ENCODE data around the gene RAC3.
"Not testable (repeated sequence)": the region's sequence is repeated elsewhere in the genome, so short reads cannot be mapped to it uniquely, and the experiment has no call there.

RAC3 gene

GRCh38 chr17:82023447-82024241, 7.8 kb upstream of the RAC3 start:
- DNase-seq (ENCODE audit: low read depth): peak; percentile 12

GRCh38 chr17:82024859-82025258, 6.6 kb upstream of the RAC3 start:
- no peak for DNase-seq (ENCODE audit: low read depth)

GRCh38 chr17:82025401-82026107, 5.9 kb upstream of the RAC3 start:
- DNase-seq (ENCODE audit: low read depth): no peak

GRCh38 chr17:82028246-82028645, 3.2 kb upstream of the RAC3 start:
- DNase-seq (ENCODE audit: low read depth): no peak

GRCh38 chr17:82028966-82029365, 2.5 kb upstream of the RAC3 start:
- DNase-seq (ENCODE audit: low read depth): no peak

GRCh38 chr17:82029391-82029790, 2.1 kb upstream of the RAC3 start:
- DNase-seq (ENCODE audit: low read depth): no peak

GRCh38 chr17:82029990-82030469, 1.4 kb upstream of the RAC3 start:
- DNase-seq (ENCODE audit: low read depth): no peak

GRCh38 chr17:82030470-82031302, 792 bp upstream of the RAC3 start:
- peak; percentile 76 for DNase-seq (ENCODE audit: low read depth)

GRCh38 chr17:82031885-82032627, 578 bp downstream of the RAC3 start:
- no peak for DNase-seq (ENCODE audit: low read depth)

- no peak for DNase-seq (ENCODE audit: low read depth)
Observed at GRCh38 chr17:82033359-82034085, 2.0 kb downstream of the RAC3 start.

GRCh38 chr17:82034371-82035011, 3.0 kb downstream of the RAC3 start:
- DNase-seq (ENCODE audit: low read depth): no peak

- DNase-seq (ENCODE audit: low read depth): no peak
Observed at GRCh38 chr17:82035488-82035887, 4.0 kb downstream of the RAC3 start.

GRCh38 chr17:82035956-82036633, 4.6 kb downstream of the RAC3 start:
- no peak for DNase-seq (ENCODE audit: low read depth)

GRCh38 chr17:82036634-82037091, 5.2 kb downstream of the RAC3 start:
- DNase-seq (ENCODE audit: low read depth): no peak

- DNase-seq (ENCODE audit: low read depth): peak; percentile 92
Observed at GRCh38 chr17:82037092-82037888, 5.8 kb downstream of the RAC3 start, which contains the start of gene DCXR. TSS of gene DCXR (minus strand) at chr17:82037697. CDS start at chr17:82037682, 15 bp downstream.

- no peak for DNase-seq (ENCODE audit: low read depth)
Observed at GRCh38 chr17:82037889-82038195, 6.4 kb downstream of the RAC3 start.

- not testable (repeated sequence) for DNase-seq (ENCODE audit: low read depth)
Observed at GRCh38 chr17:82038796-82039409, 7.4 kb downstream of the RAC3 start.

- DNase-seq (ENCODE audit: low read depth): no peak
Observed at GRCh38 chr17:82039695-82040299, 8.3 kb downstream of the RAC3 start.
